Stimulated activated CD4-positive, alpha-beta T cell treated with anti-CD3 and anti-CD28 coated beads, TNF-alpha, amount 100 ng/mL, for 48 hours (primary cell): ENCODE measurements around the gene ZBTB45.
"Not testable (repeated sequence)": the region's sequence is repeated elsewhere in the genome, so short reads cannot be mapped to it uniquely, and the experiment has no call there.

Source experiments
- DNase-seq, 3 donors: peaks; one replicate each; pipeline ENCODE4 v3.0.0-alpha.2; 2020; ENCODE audit warnings: low read depth in 3 of 3

The ZBTB45 gene

GRCh38 chr19:58510084-58510862 lies 9.3 kb downstream of the ZBTB45 start:
- DNase-seq: no peak

- no peak for DNase-seq
Observed at GRCh38 chr19:58509731-58510083, 9.9 kb downstream of the ZBTB45 start.

DNA sequence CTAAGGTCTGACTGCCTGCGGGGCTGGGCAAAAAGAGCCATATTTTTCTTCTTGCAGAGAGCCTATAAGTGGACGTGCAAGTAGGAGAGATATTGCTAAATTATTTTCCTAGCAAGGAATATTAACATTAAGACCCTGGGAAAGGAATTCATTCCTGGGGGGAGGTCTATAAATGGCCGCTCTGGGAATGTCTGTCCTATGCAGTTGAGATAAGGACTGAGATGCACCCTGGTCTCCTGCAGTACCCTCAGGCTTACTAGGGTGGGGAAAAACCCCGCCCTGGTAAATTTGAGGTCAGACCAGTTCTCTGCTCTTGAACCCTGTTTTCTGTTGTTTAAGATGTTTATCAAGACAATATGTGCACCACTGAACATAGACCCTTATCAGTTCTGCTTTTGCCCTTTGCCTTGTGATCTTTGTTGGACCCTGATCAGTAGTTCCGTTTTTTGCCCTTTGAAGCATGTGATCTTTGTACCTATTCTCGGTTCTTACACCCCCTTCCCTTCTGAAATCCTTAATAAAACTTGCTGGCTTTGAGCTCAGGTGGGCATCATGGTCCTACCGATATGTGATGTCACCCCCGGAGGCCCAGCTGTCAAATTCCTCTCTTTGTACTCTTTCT lies 11.9 kb downstream of the ZBTB45 start:
- not testable (repeated sequence) for DNase-seq

DNA sequence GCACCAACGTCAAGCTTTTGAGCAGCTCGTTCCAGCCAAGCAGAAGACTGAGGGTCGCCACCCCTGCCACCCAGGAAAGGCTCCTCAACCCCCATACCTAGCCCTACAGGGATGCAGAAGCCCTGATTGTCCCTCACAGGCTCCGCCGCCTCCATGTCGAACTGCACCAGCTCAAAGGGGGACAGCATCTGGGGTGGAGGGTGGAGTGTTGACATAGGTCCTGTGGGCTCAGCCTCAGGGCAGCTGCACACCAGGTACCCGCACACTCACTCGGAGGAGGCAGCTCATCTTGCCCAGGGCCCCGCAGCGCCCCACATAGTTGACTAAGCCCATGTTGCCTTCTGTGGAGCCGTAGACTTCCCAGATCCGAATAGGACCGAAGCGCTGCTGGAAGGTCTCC lies 19.4 kb downstream of the ZBTB45 start:
- no peak for DNase-seq

DNA sequence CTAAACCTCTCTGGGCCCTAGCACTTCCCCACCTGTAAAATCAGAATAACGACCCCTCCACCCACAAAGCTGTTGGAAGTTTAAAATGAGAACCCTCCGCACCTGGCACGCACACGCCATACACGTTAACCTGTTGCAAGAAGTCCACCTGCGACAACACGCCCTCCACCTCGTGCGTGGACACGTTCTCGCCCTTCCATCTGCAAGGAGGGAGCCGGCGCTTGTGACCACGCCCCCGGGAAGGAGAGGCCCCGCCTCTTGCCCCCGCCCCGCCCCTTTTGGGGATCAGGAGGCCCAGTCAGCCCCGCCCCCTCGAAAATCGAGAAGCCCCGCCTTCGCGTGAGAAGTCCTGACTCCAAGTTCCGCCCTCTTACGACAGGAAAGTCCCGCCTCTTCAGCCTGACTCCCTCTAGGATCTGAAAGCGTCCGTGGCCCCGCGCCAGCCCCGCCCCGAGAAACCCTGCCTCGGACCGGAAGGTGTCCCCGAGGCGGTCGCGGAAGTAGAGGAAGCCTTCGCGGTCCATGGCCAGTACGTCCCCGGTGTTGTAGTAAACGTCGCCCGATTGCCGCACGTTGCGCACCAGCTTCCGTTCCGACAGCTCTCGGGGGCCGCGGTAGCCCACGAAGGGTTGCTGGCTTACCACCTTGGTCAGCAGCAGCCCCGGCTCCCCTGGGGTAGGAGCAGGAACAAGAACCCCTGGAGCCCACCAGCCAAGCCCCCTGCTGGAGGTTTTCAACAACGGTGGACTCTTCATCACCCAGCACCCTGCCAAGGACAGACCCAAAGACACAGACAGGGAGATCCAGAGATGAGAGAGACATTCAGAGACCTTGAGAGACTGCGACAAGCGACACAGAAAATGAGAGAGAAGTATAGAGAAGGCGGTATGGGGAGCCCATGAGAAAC lies 20.3 kb downstream of the ZBTB45 start:
- DNase-seq: peak; percentile 99

DNA sequence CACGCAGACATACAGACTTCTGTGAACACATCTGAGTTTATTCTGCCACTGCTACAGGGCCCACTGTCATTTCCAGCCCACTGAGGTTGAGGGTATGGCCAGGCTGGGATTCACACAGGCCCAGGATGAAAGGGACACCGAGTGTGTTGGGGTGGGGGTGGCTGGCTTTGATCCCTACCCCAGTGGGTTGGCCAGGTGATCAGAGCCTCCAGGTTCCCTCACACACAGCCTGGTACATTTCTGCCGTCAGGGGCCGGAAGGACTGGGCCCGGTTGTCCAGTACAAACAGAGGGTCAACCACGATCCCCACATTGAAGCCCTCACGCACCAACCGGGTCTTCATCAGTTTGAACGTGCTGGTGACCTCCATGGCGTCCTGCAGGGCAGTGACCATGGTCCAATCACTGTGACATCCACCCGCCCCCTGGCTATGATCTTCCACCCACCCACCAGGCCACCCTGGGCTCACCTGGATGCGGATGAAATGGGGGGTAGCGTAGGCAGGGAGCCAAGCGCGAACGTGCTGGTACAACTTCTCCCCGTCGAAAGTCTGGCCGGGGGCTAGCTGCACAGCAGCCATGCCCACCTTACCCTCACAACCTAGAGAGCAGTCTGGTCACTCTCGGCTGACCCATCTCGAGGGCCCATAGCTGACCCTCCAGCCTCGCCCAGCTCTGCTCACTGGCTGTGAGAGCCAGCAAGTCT lies 21.1 kb downstream of the ZBTB45 start:
- no peak for DNase-seq

GRCh38 chr19:58497634-58498170 lies 21.9 kb downstream of the ZBTB45 start:
- DNase-seq: no peak

DNA sequence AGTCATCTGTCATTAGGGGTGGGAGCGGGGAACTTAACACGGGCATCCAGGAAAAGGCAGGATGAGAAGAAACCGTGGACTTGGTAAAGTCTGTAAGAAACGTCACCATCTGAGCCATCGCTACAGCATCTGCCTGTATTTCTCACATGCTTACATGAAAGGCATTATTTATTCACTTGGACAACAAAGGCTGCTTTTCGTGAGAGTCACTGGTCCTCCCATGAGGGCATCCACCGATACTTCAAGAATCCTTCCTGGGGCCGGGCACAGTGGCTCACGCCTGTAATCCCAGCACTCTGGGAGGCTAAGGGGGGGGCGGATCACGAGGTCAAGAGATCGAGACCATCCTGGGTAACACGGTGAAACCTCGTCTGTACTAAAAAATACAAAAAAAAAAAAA lies 27.3 kb downstream of the ZBTB45 start:
- DNase-seq: no peak

- DNase-seq: no peak
Observed at GRCh38 chr19:58491393-58491792, 28.2 kb downstream of the ZBTB45 start.

DNA sequence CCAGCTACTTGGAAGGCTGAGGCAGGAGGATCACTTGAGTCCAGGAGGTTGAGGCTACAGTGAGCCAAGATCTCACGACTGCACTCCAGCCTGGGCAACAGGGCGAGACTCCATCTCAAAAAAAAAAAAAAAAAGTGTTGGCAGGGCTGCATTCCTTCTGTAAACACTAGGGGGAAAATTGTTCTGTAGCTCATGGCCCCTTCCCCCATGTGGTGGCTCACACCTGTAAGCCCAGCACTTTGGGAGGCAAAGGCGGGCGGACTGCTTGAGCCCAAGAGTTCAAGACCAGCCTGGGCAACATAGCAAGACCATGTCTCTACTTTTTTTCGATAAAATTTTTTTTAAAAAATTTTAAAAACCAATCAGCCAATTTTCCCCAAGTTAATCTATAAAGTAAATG lies 35.3 kb downstream of the ZBTB45 start:
- DNase-seq: not testable (repeated sequence)

- DNase-seq: no peak
Observed at GRCh38 chr19:58483776-58484175, 35.8 kb downstream of the ZBTB45 start.

DNA sequence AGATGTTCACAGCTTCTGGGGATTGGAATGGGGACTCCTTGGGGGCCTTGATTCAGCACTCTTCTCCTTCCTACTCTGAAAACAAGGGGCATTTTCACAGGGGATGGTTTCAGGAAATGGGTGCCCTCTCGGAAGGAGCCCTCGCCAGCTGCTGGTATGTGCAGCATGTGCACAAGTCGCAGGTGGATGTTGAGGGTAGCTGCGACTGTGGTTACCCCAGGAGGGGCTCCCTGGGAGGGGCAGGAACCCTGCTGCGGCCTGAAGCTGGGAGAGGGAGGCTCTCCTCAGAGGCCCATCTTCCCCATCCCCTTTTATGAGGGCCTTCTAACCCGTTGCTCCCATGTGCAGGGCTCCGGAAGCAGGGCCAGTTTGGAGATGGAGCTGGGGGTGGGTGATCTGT lies 37.2 kb downstream of the ZBTB45 start:
- no peak for DNase-seq

GRCh38 chr19:58480831-58481230 lies 38.8 kb downstream of the ZBTB45 start:
- no peak for DNase-seq

GRCh38 chr19:58480481-58480830 lies 39.2 kb downstream of the ZBTB45 start:
- DNase-seq: no peak

GRCh38 chr19:58479736-58480480 lies 39.7 kb downstream of the ZBTB45 start:
- DNase-seq: no peak

GRCh38 chr19:58479303-58479702 lies 40.3 kb downstream of the ZBTB45 start:
- DNase-seq: no peak

- no peak for DNase-seq
Observed at GRCh38 chr19:58477871-58478270, 41.7 kb downstream of the ZBTB45 start.

DNA sequence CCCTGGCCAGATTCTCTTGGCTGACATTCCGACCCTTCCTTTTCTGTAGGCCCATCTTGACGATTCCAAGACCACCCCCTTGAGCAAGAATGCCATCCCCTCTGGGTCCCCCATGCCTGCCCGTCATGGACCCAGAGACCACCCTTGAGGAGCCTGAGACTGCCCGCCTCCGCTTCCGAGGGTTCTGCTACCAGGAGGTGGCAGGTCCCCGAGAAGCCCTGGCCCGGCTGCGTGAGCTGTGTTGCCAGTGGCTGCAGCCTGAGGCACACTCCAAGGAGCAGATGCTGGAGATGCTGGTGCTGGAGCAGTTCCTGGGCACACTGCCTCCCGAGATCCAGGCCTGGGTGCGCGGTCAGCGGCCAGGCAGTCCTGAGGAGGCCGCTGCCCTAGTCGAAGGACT lies 42.5 kb downstream of the ZBTB45 start:
- no peak for DNase-seq

- DNase-seq: no peak
Observed at GRCh38 chr19:58476498-58477015, 43.1 kb downstream of the ZBTB45 start.

GRCh38 chr19:58475714-58476497 lies 43.7 kb downstream of the ZBTB45 start, which contains the start of gene ZNF446:
ZNF446 (plus strand) TSS chr19:58476352; CDS start chr19:58477219, 867 bp downstream.
- peak; percentile 87 to 93 (median 93) for DNase-seq
